HL-60 (cell line): ENCODE measurements around the gene GFPT2.

Experiments
- CTCF ChIP-seq: IDR thresholded peaks from one replicate; pipeline ENCODE4 v1.5.1; 2011; ENCODE audit warnings: low read length, control low read depth, inconsistent platforms; ENCODE audit not compliant: insufficient read depth
- POLR2AphosphoS5 ChIP-seq: IDR thresholded peaks from 2 replicates; pipeline ENCODE4 v1.6.1; 2012; ENCODE audit warnings: low read depth
- SPI1 ChIP-seq: IDR thresholded peaks from 2 replicates; pipeline ENCODE4 v1.6.1; 2012; ENCODE audit warnings: low read depth, mild to moderate bottlenecking, borderline replicate concordance

DNA sequence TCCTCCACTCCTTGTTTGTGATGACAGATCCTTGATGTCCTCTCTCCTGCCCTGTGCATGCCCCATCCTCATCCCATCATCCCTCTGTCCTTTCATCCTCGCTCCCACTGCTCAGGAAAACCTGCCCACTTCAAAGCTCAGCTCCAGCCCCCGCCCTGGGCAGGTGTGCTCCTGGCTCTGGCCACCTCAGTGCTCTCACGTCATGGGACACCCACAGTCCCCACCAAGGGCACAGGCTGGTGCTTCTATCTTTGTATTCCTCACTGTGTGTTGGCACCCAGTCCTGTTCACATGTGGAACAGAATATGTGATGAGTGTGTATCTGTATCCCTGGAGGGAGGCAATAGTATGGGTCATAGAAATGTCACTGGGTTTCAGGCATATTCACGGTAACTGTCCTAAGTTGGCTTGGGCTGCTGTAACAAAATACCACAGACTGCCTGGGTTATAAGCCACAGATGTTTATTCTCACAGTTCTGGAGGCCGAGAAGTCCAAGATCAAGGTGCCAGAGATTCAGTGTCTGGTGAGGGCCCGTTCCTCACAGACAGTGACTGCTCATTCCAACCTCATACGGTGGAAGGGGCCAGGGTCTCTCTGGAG is 13.5 kb downstream of the GFPT2 start:
- TF ChIP-seq CTCF (no peak), SPI1 (no peak), POLR2AphosphoS5 (no peak)
